MG63 (cell line): ENCODE data around the gene ERC2. TPM values are rescaled to one million over a fixed set of nuclear protein-coding genes. Genes with fewer than 3 reads are reported as not detected.

ENCODE experiments used
- DNase-seq: peaks from one replicate; pipeline ENCODE4 v3.0.0-alpha.2; 2020
- H3K27me3 ChIP-seq: fragments of 250-450 bp; sonication (Bioruptor Pico); 2 replicates; pipeline ENCODE4 v1.5.1; 2020; ENCODE audit warnings: mild to moderate bottlenecking, moderate library complexity
- H3K36me3 ChIP-seq: fragments of 250-450 bp; sonication (Bioruptor Pico); 2 replicates; pipeline ENCODE4 v1.5.1; 2020; ENCODE audit warnings: mild to moderate bottlenecking, moderate library complexity
- H3K4me3 ChIP-seq: fragments of 250-450 bp; sonication (Bioruptor Pico); 2 replicates; pipeline ENCODE4 v1.5.1; 2020; ENCODE audit warnings: mild to moderate bottlenecking, moderate library complexity
- H3K9me3 ChIP-seq: fragments of 250-450 bp; sonication (Bioruptor Pico); 2 replicates; pipeline ENCODE4 v1.5.1; 2020; ENCODE audit warnings: mild to moderate bottlenecking, moderate library complexity
- total RNA-seq: library from RNA; depleted of rRNA; stranded (reverse); fragments of >200 nt; shearing (Covaris generic); gene quantifications from 2 replicates; pipeline ENCODE4 v1.2.3, GENCODE V29; 2014; ENCODE audit warnings: low replicate concordance

The ERC2 gene
- total RNA-seq, 1 experiment from 2014 or later, result not detected

- no peak overlapping the region for H3K4me3 ChIP-seq
- H3K27me3 ChIP-seq, result no peaks in the 10 kb centered on the region
- no peaks in the 10 kb centered on the region for H3K36me3 ChIP-seq
- no peak for DNase-seq
- H3K9me3 ChIP-seq, result no peaks in the 10 kb centered on the region
These were observed 849.0 kb downstream of the ERC2 start for GRCh38 chr3:55619046-55619808.

GRCh38 chr3:55617385-55617784 lies 850.9 kb downstream of the ERC2 start:
- DNase-seq, result no peak

GRCh38 chr3:55616803-55617202 lies 851.5 kb downstream of the ERC2 start:
- no peak overlapping the region for H3K4me3 ChIP-seq
- H3K9me3 ChIP-seq, result no peaks in the 10 kb centered on the region
- no peak for DNase-seq
- no peaks in the 10 kb centered on the region for H3K27me3 ChIP-seq
- H3K36me3 ChIP-seq, result no peaks in the 10 kb centered on the region

More at GRCh38 chr3:55617385-55617784, 850.9 kb downstream of the ERC2 start:
- H3K4me3 ChIP-seq, result no peak overlapping the region
- no peaks in the 10 kb centered on the region for H3K9me3 ChIP-seq
- no peaks in the 10 kb centered on the region for H3K36me3 ChIP-seq
- H3K27me3 ChIP-seq, result no peaks in the 10 kb centered on the region

DNA sequence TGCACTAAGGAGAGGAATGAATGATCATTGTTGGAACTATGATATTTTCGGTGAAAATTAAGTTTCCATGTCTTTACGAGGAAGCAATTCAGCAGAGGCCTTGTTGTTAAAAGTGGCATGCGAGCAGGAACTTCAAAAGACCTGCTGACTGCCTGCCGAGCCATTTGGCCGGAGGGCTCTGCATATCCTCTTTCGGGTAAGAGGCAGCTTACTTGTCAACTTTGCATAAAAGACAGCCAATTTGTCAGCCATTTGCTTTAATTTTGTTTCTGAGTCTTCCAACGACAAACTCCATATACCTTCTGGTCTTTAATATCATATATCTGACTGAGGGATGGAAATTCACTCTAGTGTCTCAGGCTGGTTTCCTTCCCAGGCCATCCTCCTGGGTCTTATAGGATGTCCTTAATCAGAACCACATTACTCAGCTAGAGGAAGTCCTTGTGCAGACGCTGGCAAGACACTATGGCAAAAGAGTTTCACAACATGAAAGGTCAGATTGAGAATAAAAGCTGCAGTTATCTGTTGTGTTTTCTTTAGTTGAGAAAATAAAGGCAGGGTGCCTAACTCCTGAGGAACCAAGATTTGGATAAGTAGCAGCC lies 852.5 kb downstream of the ERC2 start:
- H3K36me3 ChIP-seq, result no peaks in the 10 kb centered on the region
- no peak for DNase-seq
- no peaks in the 10 kb centered on the region for H3K27me3 ChIP-seq
- no peaks in the 10 kb centered on the region for H3K9me3 ChIP-seq
- no peak overlapping the region for H3K4me3 ChIP-seq

- no peak for DNase-seq
These were observed 853.1 kb downstream of the ERC2 start for GRCh38 chr3:55615039-55615693.

DNA sequence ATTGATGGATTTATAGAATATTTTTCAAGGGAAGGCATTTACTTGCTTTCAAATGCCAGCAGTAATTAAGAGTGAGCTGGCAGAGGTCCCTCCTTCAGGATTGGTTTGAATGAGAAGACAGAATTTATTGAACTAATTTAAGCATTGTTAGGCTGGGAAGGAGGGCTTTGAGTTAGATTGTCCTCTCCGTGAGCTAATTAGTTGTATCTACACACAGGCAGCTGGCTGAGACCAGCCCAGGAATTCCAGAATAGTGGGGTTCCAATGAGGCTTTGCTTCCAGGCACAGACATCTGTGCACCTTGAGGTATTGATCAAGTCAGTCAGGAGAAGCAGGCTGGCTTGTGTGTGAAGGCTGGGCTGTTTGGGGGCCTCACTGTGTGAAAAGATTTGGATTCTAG lies 857.1 kb downstream of the ERC2 start:
- H3K4me3 ChIP-seq, result no peak overlapping the region
- no peaks in the 10 kb centered on the region for H3K9me3 ChIP-seq
- no peaks in the 10 kb centered on the region for H3K27me3 ChIP-seq
- no peak for DNase-seq
- H3K36me3 ChIP-seq, result no peaks in the 10 kb centered on the region

More at GRCh38 chr3:55615039-55615693, 853.1 kb downstream of the ERC2 start:
- no peak overlapping the region for H3K4me3 ChIP-seq
- no peaks in the 10 kb centered on the region for H3K36me3 ChIP-seq
- no peaks in the 10 kb centered on the region for H3K27me3 ChIP-seq
- H3K9me3 ChIP-seq, result no peaks in the 10 kb centered on the region

- no peak overlapping the region for H3K4me3 ChIP-seq
- no peaks in the 10 kb centered on the region for H3K27me3 ChIP-seq
- H3K36me3 ChIP-seq, result no peaks in the 10 kb centered on the region
- H3K9me3 ChIP-seq, result no peaks in the 10 kb centered on the region
- DNase-seq, result no peak
These were observed 858.9 kb downstream of the ERC2 start for GRCh38 chr3:55609230-55609827.

DNA sequence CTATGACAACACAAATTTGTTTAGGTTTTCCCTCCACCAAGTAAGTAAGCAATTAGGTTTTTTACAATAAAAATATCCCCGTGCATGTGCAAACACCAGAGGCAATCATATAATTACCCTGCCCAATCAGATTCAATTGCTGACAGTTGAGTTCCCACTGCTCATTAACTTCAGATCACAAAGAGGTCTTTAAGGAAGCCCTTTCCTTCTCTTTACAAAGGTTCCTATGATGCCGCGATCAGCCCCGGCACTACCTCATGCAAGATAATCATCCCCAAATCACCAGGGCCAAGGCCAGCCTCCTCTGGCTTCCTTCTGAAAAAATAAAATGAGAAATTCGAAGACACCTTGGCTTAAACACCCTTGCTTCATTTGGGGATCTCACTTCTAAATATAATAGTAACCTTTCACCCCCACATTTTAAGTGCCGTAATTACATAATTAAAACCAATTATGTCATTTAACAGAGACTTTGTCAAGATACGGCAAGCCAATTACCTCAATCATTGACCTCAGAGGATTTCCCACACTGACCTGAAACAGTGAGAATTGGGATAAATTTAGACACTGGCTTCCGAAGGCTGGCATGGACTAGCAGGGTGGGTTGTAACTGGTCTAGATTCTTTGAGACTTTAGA lies 859.8 kb downstream of the ERC2 start:
- Histone ChIP-seq H3K4me3 (no peak overlapping the region), H3K27me3 (no peaks in the 10 kb centered on the region), H3K36me3 (no peaks in the 10 kb centered on the region), H3K9me3 (no peaks in the 10 kb centered on the region)
- no peak for DNase-seq

- Histone ChIP-seq H3K9me3 (no peaks in the 10 kb centered on the region), H3K27me3 (no peaks in the 10 kb centered on the region), H3K4me3 (no peak overlapping the region), H3K36me3 (no peaks in the 10 kb centered on the region)
- DNase-seq, result no peak
These were observed 860.4 kb downstream of the ERC2 start for GRCh38 chr3:55607844-55608243.

DNA sequence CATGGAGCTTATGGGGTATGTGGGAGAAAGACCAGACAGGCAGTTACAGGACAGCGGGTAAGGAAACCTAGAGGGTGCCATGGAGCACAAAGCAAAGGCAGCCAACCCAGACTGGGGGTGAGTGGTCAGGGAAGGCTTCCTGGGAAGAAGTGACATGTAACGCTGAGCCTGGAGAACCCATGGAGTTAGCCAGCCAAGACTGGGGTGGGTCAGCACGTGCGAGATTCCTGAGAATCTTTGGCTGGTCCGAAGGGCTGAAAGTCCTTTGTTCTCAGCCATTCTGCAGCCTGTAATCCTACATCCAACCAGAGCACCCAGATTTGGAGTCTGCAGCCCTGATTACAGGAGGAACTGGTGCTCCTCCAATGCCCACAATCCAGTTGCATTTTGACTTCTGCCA lies 861.1 kb downstream of the ERC2 start:
- no peak overlapping the region for H3K4me3 ChIP-seq

GRCh38 chr3:55605443-55606236 lies 862.6 kb downstream of the ERC2 start:
- Histone ChIP-seq H3K9me3 (no peaks in the 10 kb centered on the region), H3K36me3 (no peaks in the 10 kb centered on the region), H3K27me3 (no peaks in the 10 kb centered on the region), H3K4me3 (no peak overlapping the region)
- no peak for DNase-seq

More for the DNA sequence above, 861.1 kb downstream of the ERC2 start:
- H3K36me3 ChIP-seq, result no peaks in the 10 kb centered on the region
- H3K9me3 ChIP-seq, result no peaks in the 10 kb centered on the region
- no peak for DNase-seq
- no peaks in the 10 kb centered on the region for H3K27me3 ChIP-seq

DNA sequence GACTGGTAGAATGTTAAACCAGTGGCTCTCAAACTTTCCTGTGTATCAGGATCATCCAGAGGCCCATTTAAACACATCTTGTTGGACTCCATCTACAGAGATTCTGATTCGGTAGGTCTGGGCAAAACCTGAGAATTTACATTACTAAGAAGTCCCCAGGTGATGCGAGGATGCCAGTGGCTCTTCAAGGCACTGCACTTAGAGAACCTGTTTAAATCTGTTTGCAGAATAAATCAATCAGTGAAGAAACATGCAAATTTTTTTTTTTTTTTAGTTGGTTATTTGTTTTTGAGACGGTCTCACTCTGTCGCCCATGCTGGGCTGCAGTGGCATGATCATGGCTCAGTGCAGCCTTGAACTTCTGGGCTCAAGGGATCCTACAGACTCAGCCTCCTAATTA lies 863.4 kb downstream of the ERC2 start:
- no peak for DNase-seq
- H3K27me3 ChIP-seq, result no peaks in the 10 kb centered on the region
- H3K9me3 ChIP-seq, result no peaks in the 10 kb centered on the region
- H3K36me3 ChIP-seq, result no peaks in the 10 kb centered on the region
- H3K4me3 ChIP-seq, result no peak overlapping the region

GRCh38 chr3:55604402-55604801 lies 863.9 kb downstream of the ERC2 start:
- DNase-seq, result no peak
- Histone ChIP-seq H3K4me3 (no peak overlapping the region), H3K9me3 (no peaks in the 10 kb centered on the region), H3K36me3 (no peaks in the 10 kb centered on the region), H3K27me3 (no peaks in the 10 kb centered on the region)

GRCh38 chr3:55601366-55602080 lies 866.7 kb downstream of the ERC2 start:
- no peaks in the 10 kb centered on the region for H3K27me3 ChIP-seq

DNA sequence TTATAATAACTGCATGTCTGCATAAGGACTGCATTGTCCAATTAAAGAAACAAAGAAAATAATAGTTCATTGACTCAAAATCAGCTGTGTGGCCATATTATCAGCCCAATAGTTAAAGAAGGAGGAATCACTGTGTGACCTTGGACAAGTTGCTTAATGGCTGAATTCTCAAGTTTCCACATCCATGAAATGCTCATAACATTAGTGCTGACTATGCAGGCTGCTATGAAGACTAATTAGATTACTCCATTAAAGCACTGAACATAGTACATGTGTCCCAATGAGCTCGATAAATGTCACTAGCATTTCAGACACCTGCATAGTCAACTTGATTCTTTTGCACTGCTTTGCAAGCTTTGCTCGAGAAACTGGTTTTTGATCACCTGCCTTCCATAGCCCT lies 870.0 kb downstream of the ERC2 start:
- Histone ChIP-seq H3K36me3 (no peaks in the 10 kb centered on the region), H3K27me3 (no peaks in the 10 kb centered on the region), H3K9me3 (no peaks in the 10 kb centered on the region), H3K4me3 (no peak overlapping the region)
- DNase-seq, result no peak

More at GRCh38 chr3:55601366-55602080, 866.7 kb downstream of the ERC2 start:
- H3K9me3 ChIP-seq, result no peaks in the 10 kb centered on the region
- H3K4me3 ChIP-seq, result no peak overlapping the region
- DNase-seq, result no peak
- no peaks in the 10 kb centered on the region for H3K36me3 ChIP-seq

GRCh38 chr3:55597641-55598040 lies 870.6 kb downstream of the ERC2 start:
- Histone ChIP-seq H3K9me3 (no peaks in the 10 kb centered on the region), H3K36me3 (no peaks in the 10 kb centered on the region), H3K27me3 (no peaks in the 10 kb centered on the region), H3K4me3 (no peak overlapping the region)
- DNase-seq, result no peak
